Aorta (tissue), 5 donors: ENCODE results near the gene SCGB2B2. TPM values are rescaled to one million over a fixed set of nuclear protein-coding genes. Genes with fewer than 3 reads are reported as not detected.

Experiments
- ATAC-seq: fragments of 200-7000 bp; cut with Tn5 transposase; one replicate; pipeline ENCODE4 v1.9.1; 2022; ENCODE audit warnings: moderate library complexity; ENCODE audit not compliant: low FRiP score
- DNase-seq, 2 donors: peaks; one replicate each; pipeline ENCODE4 v3.0.0-alpha.2; 2020
- H3K27ac ChIP-seq, 2 donors: one replicate each; pipeline ENCODE4 v1.5.1; 2013; ENCODE audit warnings: low read length in 2 of 2, mild to moderate bottlenecking in 2 of 2, moderate library complexity in 2 of 2, control low read depth in 1 of 2, inconsistent platforms in 1 of 2, low read depth in 1 of 2
- H3K27me3 ChIP-seq, 2 donors: one replicate each; pipeline ENCODE4 v1.6.1; 2013; ENCODE audit warnings: control low read depth in 1 of 2, low read length in 1 of 2, mild to moderate bottlenecking in 1 of 2, moderate library complexity in 1 of 2; ENCODE audit not compliant: insufficient read depth in 2 of 2, control insufficient read depth in 1 of 2
- H3K36me3 ChIP-seq, 2 donors: one replicate each; pipeline ENCODE4 v1.6.1; 2013; ENCODE audit warnings: control low read depth in 1 of 2, low read length in 1 of 2, mild to moderate bottlenecking in 1 of 2; ENCODE audit not compliant: insufficient read depth in 2 of 2, control insufficient read depth in 1 of 2
- H3K4me1 ChIP-seq, 2 donors: one replicate each; pipeline ENCODE4 v1.6.1; 2013; ENCODE audit warnings: low read length in 2 of 2, control low read depth in 1 of 2, mild to moderate bottlenecking in 1 of 2, moderate library complexity in 1 of 2; ENCODE audit not compliant: insufficient read depth in 2 of 2, control insufficient read depth in 1 of 2
- H3K4me3 ChIP-seq, 2 donors: one replicate each; pipeline ENCODE4 v1.5.1; 2013; ENCODE audit warnings: low read length in 2 of 2, control low read depth in 1 of 2, mild to moderate bottlenecking in 1 of 2
- H3K9me3 ChIP-seq: one replicate; pipeline ENCODE4 v1.6.1; 2013; ENCODE audit warnings: mild to moderate bottlenecking, low read length; ENCODE audit not compliant: control insufficient read depth
- WGBS, 2 donors: extraction: QIAGEN DNeasy Blood & Tissue Kit; methylation state at CpG; one replicate each; pipeline ENCODE4 v1.1.7; 2013; 5-methylcytosine and 5-hydroxymethylcytosine counted together
- intact Hi-C, 2 donors: fragments of 100-400 bp; cut with DNase I; formaldehyde crosslinking; loops; one replicate each; pipeline versions ENCODE4 v1.14.2 to v1.15.0; 2022
- polyA plus RNA-seq, 2 donors: library from polyadenylated mRNA; stranded (reverse); fragments of 200-250 nt; gene quantifications; one replicate each; pipeline ENCODE4 v1.2.3, GENCODE V29; 2013
- total RNA-seq, 2 donors: library from RNA; stranded (reverse); fragmentation: NEBNext Ultra II Directional; extraction: Animal tissue kit (Norgen Biotek cat#: 25700); gene quantifications; one replicate each; pipeline ENCODE4 v1.2.1, GENCODE V29; 2021
- donor health status: healthy with polysubstance abuse.
- donor health status: Bipolar disorder and iron deficiency.
- donor health status: DM: no; HTN: no; CAD: no.
- donor health status: DM: no; HTN: no; CAD: no.
- donor health status: DM: yes; HTN: yes; CAD: no.

The SCGB2B2 gene
- total and polyA plus RNA-seq, 4 donors = 0.75 to 2.2 TPM; not detected in 2

DNA sequence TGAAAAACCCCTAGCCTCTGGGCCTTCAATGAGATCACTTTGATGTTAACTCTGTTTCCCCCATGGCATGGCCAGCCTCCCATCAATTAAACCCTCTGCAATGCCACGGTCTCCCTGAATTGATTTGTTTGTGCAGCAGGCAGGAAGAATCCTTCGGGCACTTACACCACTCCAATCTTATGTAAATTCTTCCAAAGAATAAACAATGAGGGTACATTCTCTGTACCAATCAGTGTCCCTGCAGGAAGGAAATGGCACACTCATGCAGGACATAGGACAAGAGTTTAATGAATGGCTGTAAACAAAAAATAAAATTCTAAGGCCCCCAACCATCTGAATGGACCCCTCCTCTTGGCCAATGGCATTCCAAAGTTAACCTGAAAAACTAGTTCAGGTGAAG lies 22.2 kb downstream of the SCGB2B2 start:
- Histone ChIP-seq H3K27me3 (no peaks in the 10 kb centered on the region), H3K4me3 (no peak overlapping the region), H3K4me1 (no peaks in the 10 kb centered on the region), H3K27ac (no peak overlapping the region), H3K36me3 (no peaks in the 10 kb centered on the region), H3K9me3 (no peaks in the 10 kb centered on the region)
- WGBS, 2 donors = 64% methylated on average over 2 of the region's 2 CpGs
- no peak for ATAC-seq
- intact Hi-C loops = no loop called here
- no peak for DNase-seq

DNA sequence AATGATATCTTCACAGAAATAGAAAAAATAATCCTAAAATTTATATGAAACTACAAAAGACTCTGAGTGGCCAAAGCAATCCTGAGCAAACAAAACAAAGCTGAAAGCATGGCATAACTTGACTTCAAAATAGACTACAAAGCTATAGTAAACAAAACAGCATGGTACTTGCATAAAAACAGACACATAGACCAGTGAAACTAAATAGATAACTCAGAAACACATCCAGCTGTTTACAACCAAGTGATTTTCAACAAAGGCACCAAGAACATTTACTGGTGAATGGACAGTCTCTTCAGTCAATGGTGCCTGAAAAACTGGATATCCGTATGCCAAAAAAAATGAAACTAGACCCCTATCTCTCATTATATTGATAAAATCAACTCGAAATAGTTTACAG lies 25.2 kb downstream of the SCGB2B2 start:
- ATAC-seq (no peak), DNase-seq (no peak)
- no peak overlapping the region for H3K27ac ChIP-seq
- H3K4me3 ChIP-seq = no peak overlapping the region
- no peaks in the 10 kb centered on the region for H3K36me3 ChIP-seq
- WGBS, 2 donors = 69 to 72% methylated on average over 2 of the region's 2 CpGs
- no peaks in the 10 kb centered on the region for H3K4me1 ChIP-seq
- no peaks in the 10 kb centered on the region for H3K27me3 ChIP-seq
- intact Hi-C loops = no loop called here
- H3K9me3 ChIP-seq = no peaks in the 10 kb centered on the region

DNA sequence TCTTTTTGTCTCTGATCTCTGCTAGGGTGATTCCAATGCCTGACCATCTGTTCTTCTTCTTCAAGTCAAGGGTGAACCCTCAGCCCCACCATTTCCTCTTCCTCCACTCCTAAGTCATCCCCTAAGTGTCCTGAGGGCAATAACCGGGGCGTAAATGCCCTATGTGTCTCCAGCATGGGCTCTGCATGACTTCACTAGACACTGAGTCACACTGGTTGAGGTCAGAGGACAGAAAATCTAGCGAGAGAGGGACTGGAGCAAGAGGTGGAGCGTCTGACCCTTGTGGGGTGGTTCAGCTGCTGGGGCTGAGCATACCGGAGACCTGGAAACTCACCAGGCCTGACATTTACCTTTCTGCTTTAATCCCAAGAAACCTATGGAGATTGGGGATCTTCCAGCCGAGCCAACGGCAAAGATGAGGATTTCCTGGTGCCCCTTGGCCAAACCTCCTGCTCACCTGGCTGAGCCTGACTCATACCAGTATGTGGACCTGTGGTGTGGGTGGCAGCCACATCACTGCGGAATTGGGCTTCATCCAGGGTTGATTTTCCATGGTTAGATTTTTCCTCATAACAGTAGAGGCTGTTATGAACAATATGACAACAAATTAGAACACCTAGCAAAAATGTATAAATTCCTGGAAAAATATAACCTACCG lies 26.9 kb downstream of the SCGB2B2 start:
- Histone ChIP-seq H3K27ac (no peak overlapping the region), H3K4me1 (no peaks in the 10 kb centered on the region), H3K27me3 (no peaks in the 10 kb centered on the region), H3K4me3 (no peak overlapping the region), H3K36me3 (no peaks in the 10 kb centered on the region), H3K9me3 (no peaks in the 10 kb centered on the region)
- DNase-seq = no peak
- intact Hi-C loops = no loop called here
- WGBS, 2 donors = 91 to 92% methylated on average over 9 of the region's 9 CpGs
- no peak for ATAC-seq

DNA sequence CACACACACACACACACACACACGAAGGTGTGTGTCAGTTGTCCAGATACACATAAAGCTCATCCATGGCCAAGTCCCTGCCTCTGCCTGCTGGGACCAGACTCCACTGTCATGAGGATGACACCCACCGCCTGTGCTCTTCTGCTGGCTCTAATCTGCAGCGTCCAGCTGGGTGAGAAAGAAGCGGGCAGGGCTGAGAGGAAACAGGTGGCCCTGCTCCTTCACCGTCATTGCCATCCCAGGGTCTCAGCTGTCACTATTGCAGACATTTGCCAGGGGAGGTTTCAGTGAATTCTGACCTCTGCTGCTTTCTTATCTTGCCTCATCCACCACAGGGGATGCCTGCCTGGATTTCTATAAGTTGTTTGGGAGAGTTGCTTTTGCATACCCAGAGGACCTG lies 31.4 kb downstream of the SCGB2B2 start:
- no peaks in the 10 kb centered on the region for H3K27me3 ChIP-seq
- ATAC-seq (no peak), DNase-seq (peak in 1 of 2 donors; percentile 25)
- H3K4me1 ChIP-seq = no peaks in the 10 kb centered on the region
- H3K36me3 ChIP-seq = no peaks in the 10 kb centered on the region
- H3K9me3 ChIP-seq = no peaks in the 10 kb centered on the region
- intact Hi-C loops = no loop called here
- WGBS, 2 donors = 60 to 72% methylated on average over 5 of the region's 5 CpGs
- H3K27ac ChIP-seq = no peak overlapping the region
- H3K4me3 ChIP-seq = no peak overlapping the region

DNA sequence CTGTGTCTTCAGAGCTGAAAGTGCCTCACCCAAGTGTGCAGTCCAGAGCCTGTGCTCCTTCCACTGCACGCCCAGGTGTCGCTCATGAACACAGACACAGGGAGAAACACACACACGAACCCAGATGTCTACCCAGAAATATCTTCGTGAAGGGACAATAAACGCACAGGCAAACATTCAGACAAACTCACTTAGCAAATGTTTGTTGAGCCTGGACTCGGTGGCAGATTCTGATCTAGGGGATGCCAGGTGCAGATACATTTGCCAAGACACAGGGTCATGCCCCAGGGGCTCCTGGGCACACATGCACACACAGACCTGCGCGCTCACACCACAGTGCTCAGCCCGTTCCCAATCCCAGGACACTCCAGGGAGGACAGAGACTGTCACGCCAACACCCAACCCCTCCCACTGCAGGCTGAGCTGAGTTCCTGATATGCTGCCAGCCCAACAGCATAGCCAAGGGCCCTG lies 31.9 kb downstream of the SCGB2B2 start:
- Histone ChIP-seq H3K9me3 (no peaks in the 10 kb centered on the region), H3K36me3 (no peaks in the 10 kb centered on the region), H3K27ac (no peak overlapping the region), H3K4me1 (no peaks in the 10 kb centered on the region), H3K4me3 (no peak overlapping the region), H3K27me3 (no peaks in the 10 kb centered on the region)
- DNase-seq = peak in 1 of 2 donors; percentile 44
- intact Hi-C loops = no loop called here
- no peak for ATAC-seq
- 74 to 77% methylated on average over 10 of the region's 10 CpGs for WGBS, 2 donors

DNA sequence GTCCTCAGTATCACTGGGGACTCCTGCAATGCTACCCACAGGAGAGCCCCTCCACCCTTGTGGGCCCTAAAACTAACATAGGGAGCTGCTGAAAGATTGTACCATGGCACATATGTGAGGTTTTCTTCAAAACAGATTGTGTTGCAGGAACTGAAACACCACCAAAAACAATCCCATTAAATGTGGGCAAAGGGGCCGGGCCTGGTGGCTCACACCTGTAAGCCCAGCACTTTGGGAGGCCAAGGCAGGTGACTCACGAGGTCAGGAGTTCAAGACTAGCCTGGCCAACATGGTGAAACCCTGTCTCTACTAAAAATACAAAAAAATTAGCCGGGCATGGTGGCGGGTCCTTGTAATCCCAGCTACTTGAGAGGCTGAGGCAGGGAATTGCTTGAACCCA lies 34.7 kb downstream of the SCGB2B2 start:
- Histone ChIP-seq H3K4me3 (no peak overlapping the region), H3K9me3 (no peaks in the 10 kb centered on the region), H3K27ac (no peak overlapping the region), H3K27me3 (no peaks in the 10 kb centered on the region), H3K36me3 (no peaks in the 10 kb centered on the region), H3K4me1 (no peaks in the 10 kb centered on the region)
- intact Hi-C loops = no loop called here
- 84 to 86% methylated on average over 4 of the region's 4 CpGs for WGBS, 2 donors
- no peak for ATAC-seq
- peak in 1 of 2 donors; percentile 47 for DNase-seq

DNA sequence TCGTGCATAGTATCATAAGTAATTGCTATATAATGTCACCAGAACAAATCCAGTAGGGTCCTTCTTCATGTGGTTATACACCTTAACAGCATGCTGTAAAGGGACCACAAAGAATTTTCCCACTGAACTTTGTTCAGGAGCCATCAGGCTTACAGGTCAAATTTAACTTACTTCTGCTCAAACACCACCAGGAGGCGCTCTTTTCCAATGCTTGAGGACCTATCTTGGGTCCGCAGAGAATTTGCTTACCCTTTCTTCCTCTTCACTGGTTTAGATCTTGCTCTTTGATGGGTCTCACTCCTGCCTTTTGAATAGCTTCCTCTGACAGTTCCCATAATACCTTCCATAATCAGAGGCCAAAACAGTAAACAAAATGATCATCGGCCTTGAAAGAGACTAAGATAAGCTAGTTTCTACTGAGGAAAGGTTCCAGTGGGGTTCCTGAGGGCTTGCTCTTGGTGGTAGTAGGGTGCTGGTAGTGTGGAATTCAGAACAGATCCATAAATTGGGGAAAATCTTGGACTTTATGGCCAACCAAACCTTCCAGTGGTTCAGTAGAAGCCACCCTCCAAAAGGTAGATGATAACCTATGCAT lies 37.4 kb downstream of the SCGB2B2 start:
- Histone ChIP-seq H3K4me3 (no peak overlapping the region), H3K27me3 (peaks cover 0 to 2% of the 10 kb centered on the region in 2 donors), H3K36me3 (no peaks in the 10 kb centered on the region), H3K27ac (no peak overlapping the region), H3K4me1 (no peaks in the 10 kb centered on the region), H3K9me3 (peaks cover 10% of the 10 kb centered on the region)
- whole genome bisulfite sequencing, 2 donors = 14 to 22% methylated on average over 4 of the region's 4 CpGs
- intact Hi-C loops = loop anchor here (1.0 to 2.0 kb wide), 2 partner anchors 73 kb away; no protein-coding TSS in a partner anchor
- no peak for ATAC-seq
- DNase-seq = peak; percentile 51 to 52

DNA sequence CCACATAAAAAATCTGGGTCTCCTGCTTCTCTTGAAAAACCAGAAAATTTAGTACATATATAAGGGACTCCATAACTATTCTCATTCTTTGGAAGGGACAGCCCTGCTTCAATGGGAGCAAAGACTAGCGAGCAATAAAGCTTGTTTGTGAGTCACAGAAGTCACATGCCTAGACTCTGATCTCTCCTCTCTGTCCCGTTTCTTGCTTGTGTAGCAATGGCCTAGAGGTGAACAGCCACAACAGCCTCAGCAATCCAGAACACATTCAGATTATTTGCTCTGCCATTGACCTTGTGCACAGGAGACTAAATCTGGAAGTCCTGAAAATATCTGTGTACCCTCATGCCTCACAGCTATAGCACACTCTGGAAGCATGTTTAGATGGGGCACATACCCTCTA lies 43.2 kb downstream of the SCGB2B2 start:
- Histone ChIP-seq H3K27me3 (peaks cover 0 to 2% of the 10 kb centered on the region in 2 donors), H3K9me3 (peaks cover 11% of the 10 kb centered on the region), H3K4me3 (no peak overlapping the region), H3K36me3 (no peaks in the 10 kb centered on the region), H3K4me1 (no peaks in the 10 kb centered on the region), H3K27ac (no peak overlapping the region)
- intact Hi-C loops = no loop called here
- no peak for DNase-seq
- WGBS, 2 donors = 80 to 87% methylated on average over 2 of the region's 2 CpGs
- ATAC-seq = no peak
